H9 (cell line): Measurements from ENCODE around the gene KLF15. TPM values are rescaled to one million over a fixed set of nuclear protein-coding genes. Genes with fewer than 3 reads are reported as not detected.

Experiments
- DNase-seq: peaks from one replicate; pipeline ENCODE4 v3.0.0-alpha.2; 2017
- H2AFZ ChIP-seq: one replicate; pipeline ENCODE4 v1.6.1; 2013; ENCODE audit warnings: mild to moderate bottlenecking, low read length, control low read depth, moderate library complexity
- H2AK5ac ChIP-seq: 2 replicates; pipeline ENCODE4 v1.6.1; 2013; ENCODE audit warnings: low read length, control low read depth, mixed read lengths; ENCODE audit not compliant: insufficient read length
- H2BK120ac ChIP-seq: one replicate; pipeline ENCODE4 v1.6.1; 2013; ENCODE audit warnings: low read depth, mild to moderate bottlenecking, low read length, control low read depth, inconsistent platforms; ENCODE audit not compliant: poor library complexity, severe bottlenecking
- H2BK12ac ChIP-seq: 2 replicates; pipeline ENCODE4 v1.6.1; 2013; ENCODE audit warnings: low read length, control low read depth, mixed read lengths, low read depth; ENCODE audit not compliant: insufficient read length
- H2BK15ac ChIP-seq: 2 replicates; pipeline ENCODE4 v1.6.1; 2013; ENCODE audit warnings: low read depth, low read length, control low read depth
- H2BK20ac ChIP-seq: one replicate; pipeline ENCODE4 v1.6.1; 2013; ENCODE audit warnings: low read depth, mild to moderate bottlenecking, low read length, control low read depth, inconsistent platforms; ENCODE audit not compliant: poor library complexity, severe bottlenecking
- H2BK5ac ChIP-seq: 2 replicates; pipeline ENCODE4 v1.6.1; 2013; ENCODE audit warnings: low read length, control low read depth, mixed read lengths; ENCODE audit not compliant: insufficient read length
- H3K14ac ChIP-seq: 2 replicates; pipeline ENCODE4 v1.6.1; 2013; ENCODE audit warnings: low read length, control low read depth; ENCODE audit not compliant: insufficient read depth
- H3K18ac ChIP-seq: 2 replicates; pipeline ENCODE4 v1.6.1; 2013; ENCODE audit warnings: low read depth, mild to moderate bottlenecking, mixed read lengths, low read length, control low read depth; ENCODE audit not compliant: insufficient read length
- H3K23ac ChIP-seq: 2 replicates; pipeline ENCODE4 v1.6.1; 2013; ENCODE audit warnings: low read length, control low read depth, mixed read lengths, low read depth; ENCODE audit not compliant: insufficient read length
- H3K23me2 ChIP-seq: 2 replicates; pipeline ENCODE4 v1.6.1; 2013; ENCODE audit warnings: low read depth, mild to moderate bottlenecking, mixed read lengths, low read length, control low read depth; ENCODE audit not compliant: insufficient read length, poor library complexity, severe bottlenecking
- H3K27ac ChIP-seq: 2 replicates; pipeline ENCODE4 v1.5.1; 2013; ENCODE audit warnings: low read length, control low read depth, mixed read lengths, low read depth; ENCODE audit not compliant: insufficient read length
- H3K27me3 ChIP-seq: 2 replicates; pipeline ENCODE4 v1.6.1; 2013; ENCODE audit warnings: low read length, control low read depth, inconsistent platforms; ENCODE audit not compliant: insufficient read depth
- H3K4ac ChIP-seq: 2 replicates; pipeline ENCODE4 v1.6.1; 2013; ENCODE audit warnings: low read depth, mild to moderate bottlenecking, control low read depth, inconsistent platforms, low read length, moderate library complexity
- H3K4me1 ChIP-seq: 2 replicates; pipeline ENCODE4 v1.6.1; 2013; ENCODE audit warnings: low read length, control low read depth, inconsistent platforms; ENCODE audit not compliant: insufficient read depth
- H3K4me2 ChIP-seq: 2 replicates; pipeline ENCODE4 v1.6.1; 2013; ENCODE audit warnings: low read length, control low read depth, mixed read lengths; ENCODE audit not compliant: insufficient read length, insufficient read depth
- H3K56ac ChIP-seq: 2 replicates; pipeline ENCODE4 v1.6.1; 2013; ENCODE audit warnings: low read depth, mild to moderate bottlenecking, mixed read lengths, low read length, control low read depth; ENCODE audit not compliant: insufficient read length
- H3K79me1 ChIP-seq: 2 replicates; pipeline ENCODE4 v1.6.1; 2013; ENCODE audit warnings: low read depth, mild to moderate bottlenecking, moderate library complexity, low read length, control low read depth, inconsistent platforms; ENCODE audit not compliant: insufficient read depth, poor library complexity, severe bottlenecking
- H3K79me2 ChIP-seq: 2 replicates; pipeline ENCODE4 v1.6.1; 2013; ENCODE audit warnings: low read length, control low read depth, inconsistent platforms; ENCODE audit not compliant: insufficient read depth
- H3K9ac ChIP-seq: 2 replicates; pipeline ENCODE4 v1.6.1; 2013; ENCODE audit warnings: low read length, control low read depth, mixed read lengths; ENCODE audit not compliant: insufficient read length; ENCODE audit errors: extremely low read depth
- H3K9me3 ChIP-seq: one replicate; pipeline ENCODE4 v1.6.1; 2013; ENCODE audit warnings: low read depth, low read length, inconsistent platforms; ENCODE audit not compliant: control insufficient read depth
- H3T11ph ChIP-seq: one replicate; pipeline ENCODE4 v1.6.1; 2013; ENCODE audit warnings: mild to moderate bottlenecking, low read length, control low read depth, inconsistent platforms
- H4K20me1 ChIP-seq: one replicate; pipeline ENCODE4 v1.6.1; 2013; ENCODE audit not compliant: control insufficient read depth, insufficient read length, insufficient read depth
- H4K5ac ChIP-seq: 2 replicates; pipeline ENCODE4 v1.6.1; 2013; ENCODE audit warnings: low read depth, mild to moderate bottlenecking, mixed read lengths, low read length, control low read depth; ENCODE audit not compliant: insufficient read length
- H4K8ac ChIP-seq: replicated peaks from 2 replicates; pipeline ENCODE4 v1.6.1; 2013; ENCODE audit warnings: low read length, control low read depth, mixed read lengths, low read depth; ENCODE audit not compliant: insufficient read length
- H4K91ac ChIP-seq: 2 replicates; pipeline ENCODE4 v1.6.1; 2013; ENCODE audit warnings: low read depth, mild to moderate bottlenecking, moderate library complexity, mixed read lengths, low read length, control low read depth; ENCODE audit not compliant: insufficient read length
- H3K27ac Mint-ChIP-seq, 3 experiments: 2 replicates in 2 of 3; 3 replicates in 1 of 3; pipeline ENCODE4 v1.8.0; 2020 to 2021; ENCODE audit warnings: mixed read lengths in 3 of 3, mild to moderate bottlenecking in 1 of 3, moderate library complexity in 1 of 3
- H3K27me3 Mint-ChIP-seq: 2 replicates; pipeline ENCODE4 v1.8.0; 2021; ENCODE audit warnings: low read depth, mild to moderate bottlenecking, moderate library complexity, mixed read lengths
- H3K36me3 Mint-ChIP-seq, 3 experiments: 2 replicates in 2 of 3; 3 replicates in 1 of 3; pipeline ENCODE4 v1.8.0; 2020 to 2021; ENCODE audit warnings: low read depth in 3 of 3, mixed read lengths in 3 of 3; ENCODE audit not compliant: insufficient read depth in 1 of 3
- H3K4me1 Mint-ChIP-seq, 2 experiments: 2 replicates each; pipeline ENCODE4 v1.8.0; 2020; ENCODE audit warnings: mixed read lengths in 2 of 2
- H3K4me3 Mint-ChIP-seq, 2 experiments: 2 replicates in 1 of 2; 3 replicates in 1 of 2; pipeline ENCODE4 v1.8.0; 2020 to 2021; ENCODE audit warnings: mild to moderate bottlenecking in 2 of 2, mixed read lengths in 2 of 2, moderate library complexity in 1 of 2
- H3K9me3 Mint-ChIP-seq, 2 experiments: 2 replicates in 1 of 2; 3 replicates in 1 of 2; pipeline ENCODE4 v1.8.0; 2020; ENCODE audit warnings: mild to moderate bottlenecking in 2 of 2, mixed read lengths in 2 of 2, moderate library complexity in 1 of 2
- CTCF ChIP-seq: fragments of 200-600 bp; sonication (generic); conservative IDR thresholded peaks from 3 replicates; pipeline ENCODE4 v1.8.0; 2021; ENCODE audit warnings: antibody characterized with exemption, mild to moderate bottlenecking
- WGBS: extraction: QIAGEN DNeasy Blood & Tissue Kit; methylation state at CpG from one replicate; pipeline ENCODE4 v1.1.7; 2013; ENCODE audit warnings: missing lambda C conversion rate, low lambda C conversion rate, mixed read lengths; ENCODE audit not compliant: insufficient read length; ENCODE audit errors: extremely low coverage; 5-methylcytosine and 5-hydroxymethylcytosine counted together
- total RNA-seq: library from RNA; stranded (reverse); gene quantifications from 2 replicates; pipeline ENCODE4 v1.2.1, GENCODE V29; 2021

Gene KLF15
- total RNA-seq, 1 experiment from 2014 or later = 10.8 TPM

GRCh38 chr3:126342211-126342610, 15.0 kb downstream of the KLF15 start:
- Histone ChIP-seq H3K23me2 (no peaks in the 10 kb centered on the region), H2BK20ac (no peak overlapping the region), H3T11ph (no peak overlapping the region), H3K4ac (no peak overlapping the region), H2BK12ac (no peak overlapping the region), H3K4me2 (no peak overlapping the region), H3K18ac (no peak overlapping the region), H2BK15ac (no peak overlapping the region), H4K8ac (no peak overlapping the region), H3K9ac (no peak overlapping the region), H2BK120ac (no peak overlapping the region), H3K9me3 (no peaks in the 10 kb centered on the region), H2AK5ac (no peak overlapping the region), H2AFZ (no peak overlapping the region), H4K91ac (no peak overlapping the region), H2BK5ac (no peak overlapping the region), H3K27ac (no peak overlapping the region), H3K56ac (no peak overlapping the region), H3K27me3 (no peaks in the 10 kb centered on the region), H3K14ac (no peak overlapping the region), H3K79me2 (no peaks in the 10 kb centered on the region), H3K4me1 (no peaks in the 10 kb centered on the region), H4K5ac (no peak overlapping the region), H3K23ac (no peak overlapping the region), H3K79me1 (no peaks in the 10 kb centered on the region), H4K20me1 (no peaks in the 10 kb centered on the region)
- no peak for TF ChIP-seq CTCF
- Mint-ChIP-seq H3K27me3 (peaks cover 7% of the 10 kb centered on the region), H3K4me1 (peaks cover 9 to 10% of the 10 kb centered on the region in 2 experiments; a peak in 3 of 4 replicates), H3K9me3 (no peaks in the 10 kb centered on the region), H3K36me3 (peaks cover 0 to 7% (median 5%) of the 10 kb centered on the region in 3 experiments; a peak in 4 of 7 replicates), H3K27ac (no peak overlapping the region; a peak in 1 of 7 replicates), H3K4me3 (no peak overlapping the region)
- no peak for DNase-seq
- no CpG with 5 or more reads among the region's 9 CpGs for WGBS
